NT2/D1 (cell line): ENCODE data around the gene COPS2.

Experiments used
- YY1 ChIP-seq: IDR thresholded peaks from 2 replicates; pipeline ENCODE4 v1.6.1; 2011; ENCODE audit not compliant: insufficient read length, insufficient read depth
- ZNF274 ChIP-seq: IDR thresholded peaks from 2 replicates; pipeline ENCODE4 v1.6.1; 2011; ENCODE audit warnings: mild to moderate bottlenecking, low read depth, low read length

DNA sequence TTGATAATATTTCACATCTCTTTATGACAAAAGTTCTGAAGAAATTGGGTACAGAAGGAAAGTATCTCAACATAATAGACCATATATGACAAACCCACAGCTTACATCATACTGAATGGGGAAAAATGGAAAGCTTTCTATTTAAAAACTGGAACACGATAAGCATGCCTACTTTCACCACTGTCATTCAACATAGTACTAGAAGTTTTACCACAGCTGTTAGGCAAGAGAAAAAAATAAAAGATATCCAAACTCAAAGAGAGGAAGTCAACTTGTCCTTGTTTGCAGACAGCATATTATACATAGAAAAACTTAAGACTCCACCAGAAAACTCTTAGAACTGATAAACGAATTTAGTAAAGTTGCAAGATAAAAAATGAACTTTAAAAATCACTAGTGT lies 40.3 kb downstream of the COPS2 start:
- TF ChIP-seq YY1 (no peak), ZNF274 (no peak)
